ENCODE data around the gene ARHGAP15. TPM values are rescaled to one million over a fixed set of nuclear protein-coding genes. Genes with fewer than 3 reads are reported as not detected.

ARHGAP15 gene
- total RNA-seq, 1 donor from 2014 or later: 18.5 TPM

- intact Hi-C loops (cut with DNase I): no loop called here
- Histone ChIP-seq H3K36me3 (no peaks in the 10 kb centered on the region), H3K4me1 (no peaks in the 10 kb centered on the region), H3K4me3 (no peak overlapping the region), H3K27me3 (ENCODE audit: low read depth) (no peaks in the 10 kb centered on the region), H3K9me3 (no peaks in the 10 kb centered on the region), H3K27ac (no peak overlapping the region)
- TF ChIP-seq, protein P1, sequence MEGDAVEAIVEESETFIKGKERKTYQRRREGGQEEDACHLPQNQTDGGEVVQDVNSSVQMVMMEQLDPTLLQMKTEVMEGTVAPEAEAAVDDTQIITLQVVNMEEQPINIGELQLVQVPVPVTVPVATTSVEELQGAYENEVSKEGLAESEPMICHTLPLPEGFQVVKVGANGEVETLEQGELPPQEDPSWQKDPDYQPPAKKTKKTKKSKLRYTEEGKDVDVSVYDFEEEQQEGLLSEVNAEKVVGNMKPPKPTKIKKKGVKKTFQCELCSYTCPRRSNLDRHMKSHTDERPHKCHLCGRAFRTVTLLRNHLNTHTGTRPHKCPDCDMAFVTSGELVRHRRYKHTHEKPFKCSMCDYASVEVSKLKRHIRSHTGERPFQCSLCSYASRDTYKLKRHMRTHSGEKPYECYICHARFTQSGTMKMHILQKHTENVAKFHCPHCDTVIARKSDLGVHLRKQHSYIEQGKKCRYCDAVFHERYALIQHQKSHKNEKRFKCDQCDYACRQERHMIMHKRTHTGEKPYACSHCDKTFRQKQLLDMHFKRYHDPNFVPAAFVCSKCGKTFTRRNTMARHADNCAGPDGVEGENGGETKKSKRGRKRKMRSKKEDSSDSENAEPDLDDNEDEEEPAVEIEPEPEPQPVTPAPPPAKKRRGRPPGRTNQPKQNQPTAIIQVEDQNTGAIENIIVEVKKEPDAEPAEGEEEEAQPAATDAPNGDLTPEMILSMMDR (IDR thresholded peaks at IDR 0.05): no peak
- ATAC-seq: no peak
- no peak for DNase-seq
Measured at GRCh38 chr2:143417428-143417827, 288.2 kb downstream of the ARHGAP15 start.

DNA sequence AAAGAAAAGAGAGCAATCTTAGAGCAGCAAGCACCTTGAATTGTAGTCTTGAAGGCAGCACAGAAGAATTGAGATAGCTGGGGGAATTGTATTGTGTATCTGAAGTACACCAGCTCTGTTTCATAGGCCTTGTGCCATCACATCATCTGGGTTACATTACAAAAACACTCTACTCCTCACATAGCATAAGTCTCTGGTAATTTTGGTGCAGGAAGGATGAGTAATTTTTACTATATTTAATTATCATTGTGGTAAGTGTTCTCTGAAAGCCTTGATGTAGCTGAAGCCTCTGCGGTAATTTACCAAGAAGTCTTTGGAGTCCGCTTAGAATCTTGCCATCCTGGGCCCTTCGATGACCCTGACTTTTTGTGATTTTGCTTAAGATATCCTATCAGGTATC lies 291.1 kb downstream of the ARHGAP15 start:
- Histone ChIP-seq H3K9me3 (no peaks in the 10 kb centered on the region), H3K27ac (no peak overlapping the region), H3K4me1 (no peaks in the 10 kb centered on the region), H3K36me3 (no peaks in the 10 kb centered on the region), H3K4me3 (no peak overlapping the region), H3K27me3 (ENCODE audit: low read depth) (no peaks in the 10 kb centered on the region)
- TF ChIP-seq, protein P1 (IDR thresholded peaks at IDR 0.05): no peak
- intact Hi-C loops (cut with DNase I): no loop called here
- DNase-seq: no peak
- ATAC-seq: no peak

GRCh38 chr2:143422681-143423080 lies 293.5 kb downstream of the ARHGAP15 start:
- Histone ChIP-seq H3K9me3 (no peaks in the 10 kb centered on the region), H3K4me3 (no peak overlapping the region), H3K27me3 (ENCODE audit: low read depth) (no peaks in the 10 kb centered on the region), H3K4me1 (no peaks in the 10 kb centered on the region), H3K27ac (no peak overlapping the region), H3K36me3 (no peaks in the 10 kb centered on the region)
- TF ChIP-seq, protein P1 (IDR thresholded peaks at IDR 0.05): no peak
- DNase-seq (no peak), ATAC-seq (peak in 1 of 2 donors; percentile 56)
- intact Hi-C loops (cut with DNase I): no loop called here

GRCh38 chr2:143425896-143426295 lies 296.7 kb downstream of the ARHGAP15 start:
- no peak overlapping the region for H3K27ac ChIP-seq
- no peaks in the 10 kb centered on the region for H3K9me3 ChIP-seq
- no peak overlapping the region for H3K4me3 ChIP-seq
- intact Hi-C loops (cut with DNase I): no loop called here
- no peaks in the 10 kb centered on the region for H3K36me3 ChIP-seq
- H3K27me3 ChIP-seq (ENCODE audit: low read depth): no peaks in the 10 kb centered on the region
- TF ChIP-seq, protein P1 (IDR thresholded peaks at IDR 0.05): no peak
- H3K4me1 ChIP-seq: no peaks in the 10 kb centered on the region
- no peak for ATAC-seq
- no peak for DNase-seq

DNA sequence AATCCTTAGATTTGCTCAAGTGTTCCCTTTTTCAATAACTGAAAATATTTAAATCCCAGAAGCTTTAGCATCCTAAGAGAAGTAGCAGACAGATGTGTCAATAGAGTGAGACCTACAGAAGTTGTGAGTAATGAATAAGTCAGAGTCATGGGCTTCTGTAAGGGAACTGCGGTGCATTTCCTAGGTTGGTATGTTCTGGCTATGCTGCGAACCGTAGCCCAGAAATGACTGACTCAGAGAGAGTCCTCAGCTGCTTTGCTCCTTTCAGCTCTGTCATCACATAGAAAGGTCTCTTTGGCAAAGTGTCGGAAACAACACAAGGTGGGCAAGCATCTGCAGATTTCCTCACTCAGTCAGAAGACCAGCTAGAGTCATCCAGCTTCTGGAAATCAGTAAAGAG lies 297.1 kb downstream of the ARHGAP15 start:
- Histone ChIP-seq H3K36me3 (no peaks in the 10 kb centered on the region), H3K4me3 (no peak overlapping the region), H3K9me3 (no peaks in the 10 kb centered on the region), H3K27ac (no peak overlapping the region), H3K4me1 (no peaks in the 10 kb centered on the region), H3K27me3 (ENCODE audit: low read depth) (no peaks in the 10 kb centered on the region)
- intact Hi-C loops (cut with DNase I): no loop called here
- DNase-seq (no peak), ATAC-seq (no peak)
- TF ChIP-seq, protein P1 (IDR thresholded peaks at IDR 0.05): no peak

DNA sequence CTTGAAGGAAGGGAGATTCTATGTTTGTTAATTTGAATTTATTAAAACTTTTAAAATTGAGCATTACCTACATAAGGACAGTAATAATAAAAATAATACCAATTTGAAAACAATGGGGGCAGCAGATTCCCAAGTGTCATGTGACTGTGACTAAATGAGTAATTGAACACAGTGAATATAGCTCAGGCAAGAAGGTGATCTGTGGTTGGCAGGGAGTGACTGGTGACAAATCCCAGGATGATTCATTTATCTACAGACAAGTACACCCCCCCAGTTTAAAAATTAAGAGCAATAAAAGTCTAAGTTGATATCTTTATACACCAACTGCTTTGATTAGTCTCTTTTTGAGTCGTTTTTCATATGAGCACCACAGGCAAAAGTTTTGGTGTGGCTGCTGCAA lies 299.5 kb downstream of the ARHGAP15 start:
- ATAC-seq (no peak), DNase-seq (no peak)
- Histone ChIP-seq H3K27me3 (ENCODE audit: low read depth) (no peaks in the 10 kb centered on the region), H3K36me3 (no peaks in the 10 kb centered on the region), H3K27ac (no peak overlapping the region), H3K9me3 (no peaks in the 10 kb centered on the region), H3K4me1 (no peaks in the 10 kb centered on the region), H3K4me3 (no peak overlapping the region)
- TF ChIP-seq, protein P1 (IDR thresholded peaks at IDR 0.05): no peak
- intact Hi-C loops (cut with DNase I): no loop called here

Data from lower lobe of right lung (tissue), 2 donors.